GM19452 (cell line): ENCODE results near the gene FBLN5.
A peak's percentile ranks its signal among the peaks of the same experiment; 100 is the strongest.

Experiments used
- ATAC-seq: cut with Tn5 transposase; IDR thresholded peaks from one replicate; pipeline ENCODE4 v1.9.1; 2021; ENCODE audit not compliant: unreplicated experiment

FBLN5 gene

DNA sequence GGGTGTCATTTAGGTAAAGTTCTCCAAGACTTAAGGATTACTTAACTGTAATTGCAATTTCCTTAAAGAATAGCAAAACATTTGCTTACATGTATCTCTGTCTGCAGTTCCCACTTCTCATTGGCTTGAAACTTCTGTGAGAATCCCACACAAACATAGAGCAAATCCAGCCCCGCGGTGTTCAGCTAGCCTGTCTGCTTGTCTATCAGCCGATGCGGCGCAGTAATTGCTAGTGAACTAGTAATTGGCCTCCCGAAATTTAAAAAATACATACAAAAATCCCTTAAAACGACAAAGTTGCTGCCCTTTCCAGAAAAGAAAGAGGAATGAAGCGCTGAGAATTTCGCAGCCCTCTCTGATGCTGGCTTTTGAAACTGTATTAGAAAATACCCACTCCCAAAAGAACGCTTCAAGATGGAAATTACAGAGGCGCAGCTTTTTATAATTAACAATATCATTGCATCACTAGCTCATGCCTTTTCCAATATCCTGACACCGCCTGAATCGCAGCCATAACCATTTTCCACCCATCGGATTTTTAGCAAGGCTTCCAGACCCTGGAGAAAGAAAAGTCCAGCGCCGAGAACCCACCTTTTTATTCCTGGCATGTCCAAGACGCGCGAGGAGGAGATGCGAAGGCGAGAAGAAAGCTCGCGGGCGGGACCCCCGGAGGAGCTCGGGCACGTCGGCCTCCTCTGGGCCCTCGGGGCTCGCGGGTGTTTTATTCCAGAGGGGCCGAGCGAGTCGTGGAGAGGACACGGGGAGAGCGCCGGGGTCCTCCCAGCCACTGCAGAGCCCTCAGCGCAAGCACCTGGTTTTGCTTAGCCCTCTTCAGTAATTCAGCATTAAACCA lies 646 bp downstream of the FBLN5 start:
- ATAC-seq: no peak

DNA sequence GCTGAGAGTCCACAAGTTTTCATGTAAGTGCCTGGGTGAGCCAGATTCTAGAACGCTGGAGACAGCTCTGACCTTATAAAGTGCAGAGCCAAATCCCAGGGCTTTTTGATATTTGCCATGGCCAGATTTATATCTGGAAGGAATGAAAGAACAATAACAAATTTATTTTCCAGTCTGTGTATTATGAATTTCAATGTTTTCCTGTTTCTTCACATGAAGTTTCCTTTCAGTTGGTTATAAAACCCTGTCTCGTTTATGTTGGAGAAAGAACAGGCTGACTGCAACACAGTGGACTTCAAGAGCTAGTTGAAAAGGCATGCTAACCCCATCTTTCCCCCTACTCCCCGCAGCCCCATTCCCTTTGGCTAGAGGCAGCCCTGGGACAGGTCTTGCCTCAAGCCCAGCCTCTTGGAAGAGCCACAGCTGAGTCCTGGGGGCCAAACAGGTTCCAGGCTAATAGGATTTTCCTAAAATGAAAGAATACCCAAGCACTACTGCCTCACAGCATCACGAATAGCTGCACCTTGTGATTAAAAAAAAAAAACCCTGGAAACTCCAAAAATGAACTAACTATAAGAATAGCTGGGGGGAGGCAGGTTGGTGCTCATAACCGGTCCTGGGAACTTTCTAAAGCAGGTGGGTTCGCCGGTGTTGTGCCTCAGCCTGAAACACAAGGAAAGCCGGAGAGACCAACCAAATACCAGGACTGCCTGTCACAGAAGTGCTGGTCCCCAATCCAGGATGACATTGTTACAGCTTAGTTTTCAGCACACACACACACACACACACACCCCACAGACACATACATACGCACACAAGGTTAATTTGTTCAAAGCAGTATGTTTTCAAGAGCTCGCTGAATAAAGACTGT lies 1.5 kb downstream of the FBLN5 start:
- no peak for ATAC-seq

DNA sequence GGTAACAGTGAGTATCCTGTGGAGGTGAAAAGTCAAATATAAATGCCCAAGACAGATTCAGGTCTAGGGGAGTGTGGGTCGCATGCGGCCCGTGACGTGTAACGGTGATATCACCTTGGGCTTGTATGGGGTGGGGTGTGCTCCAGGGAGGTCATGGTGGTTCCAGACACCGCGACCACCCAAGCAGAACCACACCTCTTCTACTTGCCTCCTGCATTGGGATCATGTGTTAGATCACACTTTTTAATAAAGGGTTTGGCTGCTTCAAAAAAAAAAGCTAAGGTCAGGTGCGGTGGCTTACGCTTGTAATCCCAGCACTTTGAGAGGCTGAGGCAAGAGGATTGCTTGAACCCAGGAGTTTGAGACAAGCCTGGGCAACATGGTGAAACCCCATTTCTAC lies 4.5 kb downstream of the FBLN5 start:
- no peak for ATAC-seq

DNA sequence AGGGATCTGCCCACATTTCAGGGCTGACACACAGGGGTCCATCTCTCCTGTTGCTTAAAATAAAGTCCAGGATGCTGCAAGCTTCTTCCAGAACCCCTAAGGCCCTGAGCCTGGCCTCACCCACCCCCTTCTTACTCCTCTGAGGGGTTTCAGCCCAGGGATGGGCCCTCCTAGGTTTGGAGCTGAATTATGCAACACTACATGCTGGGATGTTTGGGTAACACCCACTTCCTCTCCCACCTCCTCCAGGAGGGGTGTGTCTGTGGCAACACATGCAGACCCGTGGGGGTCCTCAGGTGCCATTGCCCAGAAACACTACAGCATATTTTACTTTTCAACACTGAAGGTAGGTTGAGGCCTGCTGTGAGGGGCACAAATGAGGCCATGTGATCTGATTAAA lies 5.4 kb downstream of the FBLN5 start:
- ATAC-seq: no peak

GRCh38 chr14:91940209-91940608 lies 7.3 kb downstream of the FBLN5 start:
- no peak for ATAC-seq

- ATAC-seq: no peak
Observed at GRCh38 chr14:91935586-91935985, 11.9 kb downstream of the FBLN5 start.

DNA sequence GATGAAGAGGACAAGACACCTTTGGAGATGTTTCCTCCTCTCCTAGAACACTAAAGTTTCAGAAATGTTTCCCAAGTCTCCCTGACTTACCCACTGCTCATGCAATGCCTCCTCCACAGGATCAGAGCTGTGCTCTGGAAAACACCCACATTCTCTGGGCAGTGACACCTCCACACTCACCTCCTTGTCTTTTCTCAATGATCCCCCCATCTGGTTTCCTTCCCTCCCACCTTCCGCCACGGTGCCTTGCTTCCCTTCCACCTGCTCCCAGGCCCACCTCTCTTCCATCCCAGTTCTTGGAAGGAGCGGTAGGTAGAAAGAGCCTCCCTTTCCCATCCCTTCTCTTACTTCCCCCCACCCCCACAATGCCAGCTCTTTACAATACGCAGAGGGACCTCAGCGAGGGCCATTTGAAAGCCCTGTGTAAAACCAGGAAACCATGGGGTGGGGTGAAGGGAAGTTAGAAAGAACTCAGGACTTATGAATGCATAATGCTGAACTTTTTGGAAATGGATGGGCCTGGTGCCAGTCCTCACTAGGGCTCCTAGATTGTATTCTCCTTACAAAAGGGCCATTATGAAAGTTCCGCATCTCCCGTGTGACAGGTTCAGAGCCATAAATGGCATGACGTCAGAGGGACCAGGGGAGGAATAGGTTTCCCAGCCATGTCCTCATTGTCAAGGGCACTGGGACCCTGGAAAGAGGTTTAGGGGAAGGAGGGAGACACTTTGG lies 12.8 kb downstream of the FBLN5 start:
- no peak for ATAC-seq

GRCh38 chr14:91931478-91932088 lies 15.9 kb downstream of the FBLN5 start:
- no peak for ATAC-seq

DNA sequence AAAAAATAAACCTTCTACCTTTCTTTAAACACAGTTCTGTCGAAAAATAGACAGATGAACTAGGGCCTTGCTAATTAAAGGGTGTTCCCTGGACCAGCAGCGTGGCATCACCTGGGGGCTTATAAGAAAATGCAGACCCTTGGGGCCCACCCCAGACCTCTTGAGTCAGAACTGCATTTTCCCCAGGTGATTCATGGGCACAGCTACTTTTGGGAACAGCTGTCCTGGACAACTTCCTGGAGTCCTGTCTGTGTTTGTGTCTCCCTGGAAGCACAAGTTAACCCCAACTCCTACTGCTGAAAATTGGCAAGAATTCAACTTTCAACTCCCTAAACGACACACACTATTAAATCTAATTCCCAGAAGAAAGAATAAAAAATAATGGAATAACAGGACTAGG lies 17.8 kb downstream of the FBLN5 start:
- ATAC-seq: no peak

DNA sequence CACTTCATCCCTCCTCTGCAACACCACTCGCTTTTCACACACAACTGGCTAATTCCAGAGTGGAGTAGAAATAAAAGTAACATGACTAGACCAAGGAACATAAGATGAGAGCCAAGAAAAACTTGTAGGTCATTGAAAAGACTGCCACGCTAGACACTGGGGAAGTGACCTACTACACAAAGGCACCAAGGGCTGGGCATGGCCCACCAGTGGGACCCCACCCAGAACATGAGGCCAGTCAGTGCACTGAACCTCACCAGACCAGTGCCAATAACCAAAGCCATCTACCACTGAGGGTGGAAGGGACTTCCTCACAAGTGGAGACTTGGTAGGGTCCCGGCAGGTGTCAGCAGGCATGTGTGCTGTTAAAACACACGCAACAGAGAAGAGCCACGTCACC lies 19.7 kb downstream of the FBLN5 start:
- ATAC-seq: no peak

DNA sequence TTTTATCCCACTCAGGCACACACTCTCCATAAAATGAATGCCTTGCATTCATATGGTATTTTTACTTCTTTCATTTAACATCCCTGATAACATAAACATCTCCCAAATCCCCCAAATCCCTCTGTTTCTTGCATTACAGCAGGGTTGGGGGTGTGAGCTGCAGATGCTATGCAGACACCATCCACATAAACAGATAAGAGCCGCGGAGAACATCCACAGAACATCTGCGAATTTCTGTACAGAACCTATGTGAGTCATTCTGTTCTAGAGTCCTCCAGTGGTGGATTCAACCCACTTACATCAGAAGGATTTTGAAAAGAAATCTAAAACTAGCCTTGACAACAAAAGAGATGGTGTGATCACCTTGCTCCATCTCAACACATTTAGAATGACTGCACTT lies 20.3 kb downstream of the FBLN5 start:
- ATAC-seq: no peak

DNA sequence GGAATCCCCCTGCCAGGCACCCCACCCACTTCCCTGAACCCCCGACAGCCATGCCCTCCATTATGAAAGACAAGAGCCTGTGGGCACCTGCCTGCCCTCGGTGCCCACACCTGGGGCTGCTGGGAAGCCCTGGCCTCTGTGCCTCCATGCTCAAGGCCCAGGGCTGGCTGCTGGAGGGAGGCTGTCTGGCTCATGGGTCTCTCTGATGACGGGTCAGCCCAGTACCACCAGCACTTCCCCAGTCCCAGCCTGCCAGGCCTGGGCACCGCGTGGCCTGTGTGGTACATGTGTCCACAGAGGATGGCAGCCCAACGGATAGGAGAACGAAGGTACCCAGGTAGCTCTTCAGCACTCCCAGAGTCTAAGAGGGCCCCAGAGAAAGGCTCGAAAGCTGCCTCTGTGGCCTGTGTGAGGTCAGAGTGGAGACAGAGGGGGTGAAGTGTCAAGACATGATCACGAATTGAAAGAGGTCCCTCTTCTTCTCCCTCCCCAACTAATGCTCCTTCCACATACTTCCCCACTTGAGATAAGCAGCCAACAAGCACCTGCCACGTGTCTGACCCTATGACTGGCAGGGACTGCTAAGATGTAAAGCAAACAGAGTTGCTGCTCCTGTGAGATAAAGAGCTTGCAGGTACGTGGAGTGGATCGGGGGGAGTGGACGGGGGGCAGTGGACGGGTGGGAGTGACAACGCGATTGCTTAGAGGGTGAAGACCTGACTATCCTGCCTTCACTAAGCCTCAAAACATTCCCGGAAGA lies 21.2 kb downstream of the FBLN5 start:
- no peak for ATAC-seq

DNA sequence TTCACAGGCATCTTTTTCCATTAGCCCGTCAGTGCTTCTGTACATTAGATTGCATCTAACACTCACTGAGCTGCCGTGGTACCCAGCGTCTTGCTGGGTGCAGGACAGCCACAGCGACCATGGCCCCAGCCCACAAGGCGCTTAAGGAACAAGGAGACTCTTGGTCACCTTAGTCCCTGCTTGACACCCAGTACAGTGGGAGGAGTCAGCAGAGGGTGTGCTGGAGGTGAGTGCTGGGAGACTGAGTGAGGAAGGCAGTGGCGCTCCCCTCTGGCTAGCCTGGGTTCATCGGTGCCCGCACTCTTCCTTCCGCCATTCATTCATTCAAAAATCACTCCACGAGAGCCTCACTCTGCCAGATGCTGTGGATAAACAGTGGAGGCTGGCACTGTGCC lies 21.8 kb downstream of the FBLN5 start:
- no peak for ATAC-seq

DNA sequence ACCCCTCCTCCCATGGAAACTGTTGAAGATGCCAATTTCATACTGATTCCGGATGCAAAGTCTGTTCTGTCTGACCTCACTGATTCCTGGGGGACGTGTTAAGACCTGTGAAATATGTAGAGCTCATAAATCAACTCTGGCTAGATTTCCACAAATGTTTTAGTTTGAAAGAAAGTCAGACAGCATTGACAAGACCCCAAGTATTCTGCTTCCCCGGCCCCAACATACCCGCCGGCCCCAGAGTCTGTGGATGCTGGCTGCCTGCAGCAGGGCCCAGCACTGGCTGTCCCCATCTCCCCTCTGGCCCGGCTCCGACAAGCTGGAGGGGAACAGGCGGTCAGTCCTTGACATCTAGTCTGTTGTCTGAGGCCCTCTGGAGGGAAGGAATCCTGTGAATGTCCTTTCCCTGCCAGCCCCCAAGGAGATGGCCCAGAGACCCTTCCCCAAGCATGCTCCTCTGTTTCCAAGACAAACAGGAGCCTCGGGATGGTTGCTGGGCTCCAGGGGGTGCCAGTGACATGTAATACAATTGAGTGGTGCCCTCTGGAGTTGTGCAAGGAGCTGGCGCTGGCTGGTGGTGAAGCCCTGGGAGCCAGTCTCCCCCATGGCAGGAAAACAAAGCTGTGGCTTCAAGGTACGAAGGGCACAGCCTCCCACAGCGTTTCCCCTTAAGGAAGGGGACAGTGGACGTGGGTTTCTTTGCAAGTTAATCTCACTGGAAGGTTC lies 22.3 kb downstream of the FBLN5 start:
- no peak for ATAC-seq

GRCh38 chr14:91920526-91920925 lies 27.0 kb downstream of the FBLN5 start:
- ATAC-seq: no peak

DNA sequence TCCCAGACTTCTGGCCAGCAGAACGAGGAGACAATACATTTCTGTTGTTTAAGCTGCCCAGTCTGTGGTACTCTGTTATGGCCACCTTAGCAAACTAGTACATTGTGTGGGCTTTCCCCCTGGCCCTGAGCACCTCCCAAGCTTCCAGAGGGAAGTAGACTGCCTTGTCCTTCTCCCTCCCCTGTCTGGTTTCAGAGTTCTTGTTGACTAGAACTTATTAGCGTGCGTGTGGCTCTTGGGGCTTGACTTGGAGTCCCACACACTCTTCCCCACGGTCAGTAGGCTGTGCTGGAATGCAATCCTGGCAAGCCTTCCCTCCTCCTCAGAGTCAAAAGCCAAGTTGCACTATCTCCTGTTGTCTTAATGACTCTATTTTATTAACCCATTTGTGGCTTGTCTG lies 27.7 kb downstream of the FBLN5 start:
- no peak for ATAC-seq

GRCh38 chr14:91918186-91918883 lies 29.2 kb downstream of the FBLN5 start:
- no peak for ATAC-seq

DNA sequence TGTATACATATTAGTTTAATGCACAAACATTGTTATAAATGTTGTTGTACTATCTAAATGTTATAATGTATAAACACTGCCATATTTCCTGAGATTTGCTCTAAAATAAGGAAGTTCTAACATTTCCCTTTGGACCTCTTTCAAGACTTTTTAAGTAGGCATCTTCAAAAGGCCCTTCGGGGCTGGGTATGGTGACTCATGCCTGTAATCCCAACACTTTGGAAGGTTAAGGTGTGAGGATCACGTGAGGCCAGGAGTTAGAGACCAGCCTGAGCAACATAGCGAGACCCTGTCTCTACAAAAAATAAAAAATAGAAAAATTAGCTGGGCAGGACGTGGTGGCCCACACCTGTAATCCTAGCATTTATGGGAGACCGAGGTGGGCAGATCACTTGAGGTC lies 35.5 kb downstream of the FBLN5 start:
- no peak for ATAC-seq

DNA sequence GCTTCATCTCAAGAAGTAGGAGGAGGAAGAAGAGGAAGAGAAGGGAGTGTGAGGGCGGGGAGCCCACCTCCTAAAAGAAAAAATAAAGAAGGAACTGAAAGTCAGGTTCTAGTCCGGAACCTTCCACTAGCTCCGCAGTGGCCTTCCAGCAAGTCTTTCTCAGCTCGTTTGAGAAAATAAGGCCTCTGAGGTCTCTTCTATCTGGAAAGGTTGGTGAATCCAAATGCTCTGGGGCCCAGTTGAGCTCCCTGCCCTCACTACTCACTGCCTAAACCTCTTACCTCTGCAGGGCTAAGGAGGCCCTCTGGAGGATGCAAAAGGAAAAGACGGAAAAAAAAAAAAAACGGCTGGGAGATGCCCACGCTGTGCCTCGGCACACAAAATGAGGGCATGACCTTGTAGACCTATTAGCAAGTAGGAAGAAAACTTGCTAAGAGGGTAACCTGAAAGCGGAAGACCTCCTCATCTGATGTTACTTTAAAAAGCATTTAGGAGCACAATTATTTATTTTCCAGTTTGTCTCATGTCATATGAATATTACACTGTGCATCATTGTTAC lies 35.9 kb downstream of the FBLN5 start:
- peak; percentile 64 for ATAC-seq
